Neutrophil (primary cell): ENCODE measurements around the gene SCGB1C1.

ENCODE experiments used
- H3K27ac ChIP-seq: fragments of 200-600 bp; sonication (generic); 2 replicates; pipeline ENCODE4 v1.5.1; 2016; ENCODE audit warnings: mild to moderate bottlenecking, moderate library complexity
- H3K27me3 ChIP-seq: fragments of 200-600 bp; sonication (generic); 2 replicates; pipeline ENCODE4 v1.6.0; 2016; ENCODE audit warnings: mild to moderate bottlenecking
- H3K36me3 ChIP-seq: fragments of 200-600 bp; sonication (generic); 2 replicates; pipeline ENCODE4 v1.5.1; 2017
- H3K4me1 ChIP-seq, 2 experiments: fragments of 200-600 bp in 1 of 2; sonication (generic) in 1 of 2; 1 replicate in 1 of 2; 2 replicates in 1 of 2; pipeline versions ENCODE4 v1.5.1 to v1.6.1; 2013 to 2016; ENCODE audit warnings: low read depth in 1 of 2, low read length in 1 of 2, mild to moderate bottlenecking in 1 of 2, moderate library complexity in 1 of 2; ENCODE audit not compliant: control insufficient read depth in 1 of 2, insufficient read depth in 1 of 2
- H3K4me3 ChIP-seq, 2 experiments: fragments of 200-600 bp in 1 of 2; sonication (generic) in 1 of 2; 1 replicate in 1 of 2; 2 replicates in 1 of 2; pipeline ENCODE4 v1.5.1; 2013 to 2016; ENCODE audit warnings: low read depth in 1 of 2, low read length in 1 of 2, mild to moderate bottlenecking in 1 of 2, moderate library complexity in 1 of 2
- H3K9me3 ChIP-seq: fragments of 200-600 bp; sonication (generic); 2 replicates; pipeline ENCODE4 v1.5.1; 2016
- TF ChIP-seq, protein P1 (sequence below): fragments of 200-600 bp; sonication (generic); IDR thresholded peaks from 2 replicates; pipeline ENCODE4 v1.5.1; 2016; ENCODE audit warnings: antibody characterized with exemption

SCGB1C1 gene

DNA sequence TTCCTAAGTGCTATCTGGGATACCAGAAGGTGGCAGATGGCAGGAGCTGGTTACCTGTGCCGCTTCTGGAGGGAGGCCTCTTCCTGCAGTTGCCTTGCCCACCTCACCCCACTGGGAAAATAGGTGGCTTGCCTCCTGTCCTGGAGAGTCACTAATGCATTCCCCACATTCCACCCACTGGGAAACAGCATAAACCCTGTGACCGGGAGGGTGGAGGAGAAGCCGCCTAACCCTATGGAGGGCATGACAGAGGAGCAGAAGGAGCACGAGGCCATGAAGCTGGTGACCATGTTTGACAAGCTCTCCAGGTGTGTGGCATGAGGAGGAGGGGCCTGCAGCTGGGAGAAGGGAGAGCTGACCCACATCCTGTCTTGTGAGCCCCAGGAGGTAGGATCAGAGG, 20.2 kb downstream of the SCGB1C1 start:
- Histone ChIP-seq H3K9me3 (no peaks in the 10 kb centered on the region), H3K27ac (no peak overlapping the region), H3K4me1 (peaks cover 17% of the 10 kb centered on the region in 2 experiments), H3K36me3 (peaks cover 77% of the 10 kb centered on the region), H3K27me3 (no peaks in the 10 kb centered on the region), H3K4me3 (no peak overlapping the region)
- TF ChIP-seq, protein P1, sequence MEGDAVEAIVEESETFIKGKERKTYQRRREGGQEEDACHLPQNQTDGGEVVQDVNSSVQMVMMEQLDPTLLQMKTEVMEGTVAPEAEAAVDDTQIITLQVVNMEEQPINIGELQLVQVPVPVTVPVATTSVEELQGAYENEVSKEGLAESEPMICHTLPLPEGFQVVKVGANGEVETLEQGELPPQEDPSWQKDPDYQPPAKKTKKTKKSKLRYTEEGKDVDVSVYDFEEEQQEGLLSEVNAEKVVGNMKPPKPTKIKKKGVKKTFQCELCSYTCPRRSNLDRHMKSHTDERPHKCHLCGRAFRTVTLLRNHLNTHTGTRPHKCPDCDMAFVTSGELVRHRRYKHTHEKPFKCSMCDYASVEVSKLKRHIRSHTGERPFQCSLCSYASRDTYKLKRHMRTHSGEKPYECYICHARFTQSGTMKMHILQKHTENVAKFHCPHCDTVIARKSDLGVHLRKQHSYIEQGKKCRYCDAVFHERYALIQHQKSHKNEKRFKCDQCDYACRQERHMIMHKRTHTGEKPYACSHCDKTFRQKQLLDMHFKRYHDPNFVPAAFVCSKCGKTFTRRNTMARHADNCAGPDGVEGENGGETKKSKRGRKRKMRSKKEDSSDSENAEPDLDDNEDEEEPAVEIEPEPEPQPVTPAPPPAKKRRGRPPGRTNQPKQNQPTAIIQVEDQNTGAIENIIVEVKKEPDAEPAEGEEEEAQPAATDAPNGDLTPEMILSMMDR = no peak

DNA sequence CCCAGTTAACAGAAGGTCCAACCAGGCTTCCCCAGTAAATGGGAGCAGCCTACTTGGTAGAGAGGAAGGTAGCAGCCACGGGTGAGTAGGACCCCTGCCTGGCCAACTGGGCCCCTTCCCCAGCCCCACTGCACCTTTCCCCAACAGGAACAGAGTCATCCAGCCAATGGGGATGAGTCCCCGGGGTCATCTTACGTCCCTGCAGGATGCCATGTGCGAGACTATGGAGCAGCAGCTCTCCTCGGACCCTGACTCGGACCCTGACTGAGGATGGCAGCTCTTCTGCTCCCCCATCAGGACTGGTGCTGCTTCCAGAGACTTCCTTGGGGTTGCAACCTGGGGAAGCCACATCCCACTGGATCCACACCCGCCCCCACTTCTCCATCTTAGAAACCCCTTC, 21.2 kb downstream of the SCGB1C1 start:
- TF ChIP-seq, protein P1 = no peak
- peaks cover 12 to 14% of the 10 kb centered on the region in 2 experiments for H3K4me1 ChIP-seq

DNA sequence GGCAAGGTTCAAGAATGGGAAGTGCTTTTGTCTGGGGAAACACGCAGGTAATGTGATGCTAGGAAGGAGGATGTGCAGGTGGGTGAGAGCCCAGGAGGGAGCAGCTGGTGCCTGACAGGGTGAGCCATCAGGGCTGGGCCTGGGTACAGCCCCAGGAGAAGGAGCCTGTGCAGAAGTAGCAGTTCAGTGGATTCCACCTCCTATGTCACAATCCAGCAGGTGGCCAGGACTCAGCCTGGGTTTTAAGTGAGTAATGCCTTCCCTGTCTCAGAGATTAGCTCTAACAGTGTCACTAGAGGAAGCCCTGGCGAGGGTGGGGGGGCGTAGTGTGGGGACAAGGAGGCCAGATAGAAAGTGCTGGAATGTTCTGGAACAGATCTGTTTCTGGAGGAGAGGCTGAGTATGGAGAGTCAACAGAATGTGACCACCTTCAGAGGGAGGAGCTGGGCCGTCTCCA, 22.7 kb downstream of the SCGB1C1 start:
- no peaks in the 10 kb centered on the region for H3K27me3 ChIP-seq
- peaks cover 65% of the 10 kb centered on the region for H3K36me3 ChIP-seq
- no peak overlapping the region for H3K27ac ChIP-seq
- no peaks in the 10 kb centered on the region for H3K4me1 ChIP-seq
- TF ChIP-seq, protein P1 = no peak
- no peaks in the 10 kb centered on the region for H3K9me3 ChIP-seq
- H3K4me3 ChIP-seq = no peak overlapping the region

More for the DNA sequence above, 21.2 kb downstream of the SCGB1C1 start:
- H3K4me3 ChIP-seq = no peak overlapping the region
- no peaks in the 10 kb centered on the region for H3K27me3 ChIP-seq
- no peak overlapping the region for H3K27ac ChIP-seq
- H3K9me3 ChIP-seq = no peaks in the 10 kb centered on the region
- peaks cover 80% of the 10 kb centered on the region for H3K36me3 ChIP-seq

DNA sequence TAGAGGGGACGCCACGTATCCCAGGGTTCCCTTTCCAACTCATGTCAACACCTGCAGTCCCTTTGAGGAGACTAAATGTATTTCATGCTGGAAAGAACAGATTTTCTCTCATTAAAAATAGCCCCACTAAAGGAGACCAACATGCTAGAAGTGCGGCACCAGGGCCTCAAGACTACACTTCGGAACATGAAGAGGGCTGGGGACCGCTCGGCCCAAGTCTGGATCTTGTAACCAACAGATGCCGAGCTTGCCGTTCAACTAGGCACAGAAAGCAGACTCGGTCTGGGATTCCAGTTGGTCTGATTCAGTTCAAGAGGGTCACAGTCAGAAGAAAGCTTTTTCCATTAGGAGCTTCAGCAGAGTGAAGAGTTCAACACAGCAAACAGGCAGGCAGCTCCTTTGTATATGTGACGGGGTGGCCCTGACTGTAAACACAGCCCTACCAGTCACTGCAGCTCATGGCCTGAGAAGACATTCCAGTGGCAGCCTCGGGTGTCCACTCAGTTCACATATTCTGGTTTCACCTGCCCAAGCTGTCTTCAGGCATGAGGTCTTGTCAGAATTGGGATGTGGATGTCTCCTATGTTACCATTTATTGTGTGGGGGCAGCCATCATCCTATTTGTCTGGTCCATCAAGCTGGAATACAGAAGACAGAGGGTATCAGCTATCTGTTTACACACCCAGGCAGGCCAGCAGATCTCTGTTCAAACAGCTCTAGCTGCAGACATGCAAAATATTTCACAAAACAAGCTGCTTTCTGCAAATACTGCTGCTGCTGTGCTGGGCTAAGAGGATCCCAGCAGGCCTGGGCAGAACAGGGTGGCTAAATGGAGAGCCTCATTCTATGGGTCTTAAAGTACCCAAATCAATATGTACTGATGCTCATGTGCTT, 23.4 kb downstream of the SCGB1C1 start:
- TF ChIP-seq, protein P1 = no peak
- Histone ChIP-seq H3K36me3 (peaks cover 58% of the 10 kb centered on the region), H3K27ac (no peak overlapping the region), H3K4me1 (no peaks in the 10 kb centered on the region), H3K27me3 (no peaks in the 10 kb centered on the region), H3K9me3 (no peaks in the 10 kb centered on the region), H3K4me3 (no peak overlapping the region)

DNA sequence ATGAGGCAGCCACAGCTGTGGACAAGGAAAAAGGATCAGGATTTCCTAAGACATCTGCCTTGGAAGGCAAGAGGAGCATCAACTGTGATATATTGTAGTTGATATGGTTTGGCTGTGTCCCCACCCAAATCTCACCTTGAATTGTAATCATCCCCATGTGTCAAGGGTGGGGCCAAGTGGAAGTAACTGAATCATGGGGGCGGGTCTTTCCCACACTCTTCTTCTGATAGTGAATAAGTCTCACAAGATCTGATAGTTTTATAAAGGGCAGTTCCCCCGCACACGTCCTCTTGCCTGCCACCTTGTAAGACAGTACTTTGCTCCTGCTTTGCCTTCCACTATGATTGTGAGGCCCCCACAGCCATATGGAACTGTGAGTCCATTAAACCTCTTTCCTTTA, 24.8 kb downstream of the SCGB1C1 start:
- H3K4me1 ChIP-seq = no peaks in the 10 kb centered on the region
- TF ChIP-seq, protein P1 = no peak
- H3K27ac ChIP-seq = no peak overlapping the region
- H3K4me3 ChIP-seq = no peak overlapping the region
- H3K27me3 ChIP-seq = no peaks in the 10 kb centered on the region
- peaks cover 45% of the 10 kb centered on the region for H3K36me3 ChIP-seq
- no peaks in the 10 kb centered on the region for H3K9me3 ChIP-seq
